K562 (cell line): ENCODE data around the gene ZDHHC6. TPM values are rescaled to one million over a fixed set of nuclear protein-coding genes. Genes with fewer than 3 reads are reported as not detected.

ENCODE experiments used
- CTCF ChIP-seq, 3 experiments: IDR thresholded peaks in 2 of 3; conservative IDR thresholded peaks in 1 of 3; 2 replicates each; pipeline ENCODE4 v1.5.1; 2011 to 2012; ENCODE audit warnings: low read length in 3 of 3, mild to moderate bottlenecking in 3 of 3, control low read depth in 2 of 3, improper control_type of control experiment in 1 of 3, inconsistent platforms in 1 of 3, low read depth in 1 of 3, mixed read lengths in 1 of 3, moderate library complexity in 1 of 3; ENCODE audit not compliant: insufficient read depth in 2 of 3
- E2F1 ChIP-seq: sonication (generic); formaldehyde crosslinking; IDR thresholded peaks from 2 replicates; pipeline ENCODE4 v1.8.1; 2023; ENCODE audit warnings: mild to moderate bottlenecking, missing genetic modification reagents, moderate library complexity
- ERF ChIP-seq: fragments of 450-650 bp; formaldehyde crosslinking; IDR thresholded peaks from 2 replicates; pipeline ENCODE4 v1.4.0; 2020; ENCODE audit warnings: mild to moderate bottlenecking, mixed read lengths
- HMG20A ChIP-seq: fragments of 450-650 bp; formaldehyde crosslinking; conservative IDR thresholded peaks from 2 replicates; pipeline ENCODE4 v1.4.0; 2020; ENCODE audit warnings: mild to moderate bottlenecking, mixed read lengths
- ILK ChIP-seq: fragments of 450-650 bp; IDR thresholded peaks from 2 replicates; pipeline ENCODE4 v1.6.1; 2016; ENCODE audit warnings: missing genetic modification characterization, low read depth, mild to moderate bottlenecking, missing compliant biosample characterization, moderate library complexity, borderline replicate concordance
- MAFF ChIP-seq: IDR thresholded peaks from 2 replicates; pipeline ENCODE4 v1.6.1; 2012; ENCODE audit warnings: low read length, improper control_type of control experiment
- RAD51 ChIP-seq: fragments of 450-650 bp; IDR thresholded peaks from 2 replicates; pipeline ENCODE4 v1.7.1; 2016; ENCODE audit warnings: low read depth, mild to moderate bottlenecking, borderline replicate concordance
- RUNX1 ChIP-seq: sonication (generic); IDR thresholded peaks from 2 replicates; pipeline ENCODE4 v1.6.1; 2016; ENCODE audit warnings: antibody characterized with exemption, low read depth
- polyA plus RNA-seq, 8 experiments: library from polyadenylated mRNA; depleted of rRNA in 4 of 8; stranded (reverse) in 5 of 8; unstranded in 3 of 8; fragments of >200 nt; fragmentation: Nextera tagmentation in 2 of 8; fragmentation: Illumina TruSeq in 1 of 8; extraction: Ambion mirVana in 2 of 8; extraction: Trizol in 1 of 8; gene quantifications; 2 replicates each; pipeline versions ENCODE4 v1.2.1 to v1.2.3, GENCODE V29; 2011 to 2014; ENCODE audit warnings: inconsistent platforms in 1 of 8, missing spikeins in 1 of 8
- total RNA-seq, 7 experiments: library from RNA; depleted of rRNA in 6 of 7; stranded (reverse); fragments of >200 nt in 6 of 7; fragmentation: Illumina TruSeq in 2 of 7; extraction: Trizol in 2 of 7; gene quantifications; 2 replicates each; pipeline versions ENCODE4 v1.2.1 to v1.2.3, GENCODE V29; 2011 to 2021; ENCODE audit warnings: low replicate concordance in 1 of 7
- TF ChIP-seq, protein P1 (sequence below): IDR thresholded peaks from 2 replicates; pipeline ENCODE4 v1.6.1; 2014; ENCODE audit warnings: antibody characterized with exemption

Gene ZDHHC6
- total and polyA plus RNA-seq, 9 of the 15 experiments (the other 6 are each of a cell fraction or from before 2014, with no cell fraction given): 13.6 to 30.5 (median 21.5) TPM

DNA sequence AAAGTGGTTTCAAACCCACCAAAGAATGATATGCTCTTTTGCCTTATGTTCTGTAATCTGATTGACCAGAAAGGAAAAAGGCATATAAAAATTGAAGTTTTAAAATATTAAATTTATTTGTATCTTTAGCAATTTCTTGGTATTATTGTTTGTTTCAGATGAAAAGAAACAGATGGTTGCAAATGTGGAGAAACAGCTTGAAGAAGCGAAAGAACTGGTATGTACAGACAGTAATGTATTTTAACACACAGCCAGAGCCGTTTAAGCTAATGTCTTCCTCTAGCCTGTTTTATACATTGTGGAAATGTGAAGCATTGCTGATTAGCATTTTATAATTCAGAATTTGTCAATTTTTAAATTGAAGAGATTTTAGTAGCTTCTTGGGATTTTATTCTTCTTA is 13.7 kb upstream of the ZDHHC6 start (continued):
- TF ChIP-seq, protein P1, sequence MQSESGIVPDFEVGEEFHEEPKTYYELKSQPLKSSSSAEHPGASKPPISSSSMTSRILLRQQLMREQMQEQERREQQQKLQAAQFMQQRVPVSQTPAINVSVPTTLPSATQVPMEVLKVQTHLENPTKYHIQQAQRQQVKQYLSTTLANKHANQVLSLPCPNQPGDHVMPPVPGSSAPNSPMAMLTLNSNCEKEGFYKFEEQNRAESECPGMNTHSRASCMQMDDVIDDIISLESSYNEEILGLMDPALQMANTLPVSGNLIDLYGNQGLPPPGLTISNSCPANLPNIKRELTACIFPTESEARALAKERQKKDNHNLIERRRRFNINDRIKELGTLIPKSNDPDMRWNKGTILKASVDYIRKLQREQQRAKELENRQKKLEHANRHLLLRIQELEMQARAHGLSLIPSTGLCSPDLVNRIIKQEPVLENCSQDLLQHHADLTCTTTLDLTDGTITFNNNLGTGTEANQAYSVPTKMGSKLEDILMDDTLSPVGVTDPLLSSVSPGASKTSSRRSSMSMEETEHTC: no peak
- TF ChIP-seq HMG20A (CRISPR knock-in tag) (no peak), RAD51 (no peak), ERF (CRISPR knock-in tag) (no peak), ILK (tag) (no peak), RUNX1 (no peak), E2F1 (no peak), MAFF (no peak), CTCF (IDR thresholded peaks at IDR 0.05 in 2 of 3, conservative IDR thresholded peaks at IDR 0.05 in 1 of 3; ENCODE audit: insufficient read depth in 2 of 3, low read depth in 1 of 3, low read length in 3 of 3) (no peak)
